CD4-positive, alpha-beta T cell (primary cell): Measurements from ENCODE around the gene CCDC9. TPM values are rescaled to one million over a fixed set of nuclear protein-coding genes. Genes with fewer than 3 reads are reported as not detected.

Experiments used
- ATAC-seq: fragments of 200-7000 bp; cut with Tn5 transposase; one replicate; pipeline ENCODE4 v1.10.0; 2022; ENCODE audit warnings: mild to moderate bottlenecking; ENCODE audit not compliant: poor library complexity
- CTCF ChIA-PET: fragments of 350-600 bp; sonication (Branson Sonifier 250); formaldehyde crosslinking; loops from one replicate; lab custom pipeline; 2021; ENCODE audit warnings: antibody characterized with exemption, inconsistent platforms; lab: Charles Lee
- POLR2A ChIA-PET: fragments of 350-600 bp; sonication (Branson Sonifier 250); formaldehyde crosslinking; loops from one replicate; lab custom pipeline; 2021; ENCODE audit warnings: antibody characterized with exemption, inconsistent platforms; lab: Charles Lee
- DNase-seq, 14 experiments: peaks; one replicate each; pipeline ENCODE4 v3.0.0-alpha.2; 2013 to 2020; ENCODE audit warnings: mixed read lengths in 2 of 14
- H3K27ac ChIP-seq, 2 donors: one replicate each; pipeline versions ENCODE4 v1.5.1 to v1.7.0; 2013; ENCODE audit warnings: low read length in 2 of 2, low read depth in 1 of 2, mild to moderate bottlenecking in 1 of 2
- H3K27me3 ChIP-seq, 2 experiments: 1 replicate in 1 of 2; 2 replicates in 1 of 2; pipeline versions ENCODE4 v1.6.1 to v1.7.0; 2013; ENCODE audit warnings: low read length in 2 of 2, control low read depth in 1 of 2, mild to moderate bottlenecking in 1 of 2, moderate library complexity in 1 of 2; ENCODE audit not compliant: insufficient read depth in 2 of 2, control insufficient read depth in 1 of 2
- H3K36me3 ChIP-seq: one replicate; pipeline ENCODE4 v1.6.1; 2013; ENCODE audit warnings: low read length, control low read depth; ENCODE audit not compliant: insufficient read depth
- H3K4me1 ChIP-seq: one replicate; pipeline ENCODE4 v1.6.1; 2013; ENCODE audit warnings: low read length, control low read depth; ENCODE audit not compliant: insufficient read depth
- H3K4me3 ChIP-seq: one replicate; pipeline ENCODE4 v1.5.1; 2013; ENCODE audit warnings: mild to moderate bottlenecking, low read length, moderate library complexity
- H3K9me3 ChIP-seq, 2 experiments: 1 replicate in 1 of 2; 2 replicates in 1 of 2; pipeline versions ENCODE4 v1.6.1 to v1.7.0; 2013; ENCODE audit warnings: low read length in 2 of 2, mild to moderate bottlenecking in 2 of 2, control low read depth in 1 of 2, moderate library complexity in 1 of 2; ENCODE audit not compliant: control insufficient read depth in 1 of 2, insufficient read depth in 1 of 2
- H3K27ac Mint-ChIP-seq: one replicate; pipeline ENCODE4 v1.8.0; 2020; ENCODE audit warnings: mixed read lengths
- H3K27me3 Mint-ChIP-seq: one replicate; pipeline ENCODE4 v1.8.0; 2021; ENCODE audit warnings: mixed read lengths
- H3K36me3 Mint-ChIP-seq: one replicate; pipeline ENCODE4 v1.8.0; 2021; ENCODE audit warnings: low read depth, mixed read lengths
- H3K4me1 Mint-ChIP-seq: one replicate; pipeline ENCODE4 v1.8.0; 2021; ENCODE audit warnings: low read depth, mixed read lengths
- H3K4me3 Mint-ChIP-seq: one replicate; pipeline ENCODE4 v1.8.0; 2020; ENCODE audit warnings: mild to moderate bottlenecking, mixed read lengths
- H3K9me3 Mint-ChIP-seq: one replicate; pipeline ENCODE4 v1.8.0; 2020; ENCODE audit warnings: mixed read lengths
- intact Hi-C, 2 experiments: fragments of 100-400 bp; cut with DNase I in 1 of 2; cut with micrococcal nuclease in 1 of 2; formaldehyde crosslinking; loops; one replicate each; pipeline versions ENCODE4 v1.15.1 to v1.9.0; 2023 to 2025; cut with DNase I, micrococcal nuclease
- total RNA-seq, 174 experiments: library from RNA in 2 of 174; stranded (reverse) in 2 of 174; gene quantifications; one replicate each; pipeline ENCODE4 v1.2.3 and lab custom pipeline; 2021 to 2026
- TF ChIP-seq, protein P1 (sequence below): fragments of 200-600 bp; IDR thresholded peaks from one replicate; pipeline ENCODE4 v1.8.0; 2022; ENCODE audit warnings: antibody characterized with exemption, mild to moderate bottlenecking

The CCDC9 gene
- total RNA-seq, 2 experiments from 2014 or later: 68.5 to 74.3 TPM

DNA sequence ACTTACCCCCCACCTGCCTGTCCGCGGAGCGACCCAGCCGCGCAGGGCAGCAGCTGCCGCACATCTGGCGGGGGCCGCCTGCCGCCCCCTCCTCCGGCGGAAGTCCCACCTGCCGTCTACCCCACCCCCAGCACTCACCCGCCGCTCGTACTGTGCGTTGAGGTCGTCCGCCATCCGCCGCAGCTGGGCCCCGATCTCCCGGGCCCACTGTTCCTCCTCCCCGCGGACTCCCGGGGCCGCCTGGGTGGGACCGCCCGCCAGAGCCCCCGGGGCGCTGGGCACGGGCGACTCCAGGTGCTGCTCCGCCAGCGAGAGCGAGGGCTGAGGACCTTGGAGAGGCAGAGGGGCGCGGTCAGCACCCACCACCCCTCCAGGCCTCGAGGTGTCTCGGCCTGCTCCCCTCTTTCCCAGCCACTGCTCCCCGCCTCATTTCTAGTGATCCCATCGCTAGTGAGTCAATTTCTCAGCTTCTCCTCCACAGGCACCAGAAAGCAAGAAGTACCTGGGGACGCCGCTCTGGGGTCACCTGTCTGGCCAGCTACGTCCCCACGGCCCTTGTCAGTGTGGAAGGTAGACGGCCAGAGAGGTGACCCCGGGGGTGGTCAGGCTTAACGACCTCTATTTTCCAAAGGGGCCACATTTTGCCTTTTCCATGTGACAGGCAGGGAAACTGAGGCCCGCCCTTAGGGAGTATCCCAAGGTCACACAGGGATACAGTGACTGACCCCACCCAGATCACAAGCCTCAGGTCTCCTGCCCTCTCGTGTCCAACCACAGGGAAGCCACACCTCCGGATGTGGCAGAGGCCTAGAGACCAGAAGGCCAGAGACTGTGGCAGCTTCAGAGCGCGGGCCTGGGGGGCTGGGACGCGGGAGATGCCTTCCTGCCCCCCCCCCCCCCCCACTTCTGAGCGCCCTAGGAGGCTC, 29.6 kb upstream of the CCDC9 start:
- DNase-seq: peak in 9 of 14 experiments; percentile 26 to 87 (median 49)
- peaks cover 6% of the 10 kb centered on the region for H3K36me3 ChIP-seq

DNA sequence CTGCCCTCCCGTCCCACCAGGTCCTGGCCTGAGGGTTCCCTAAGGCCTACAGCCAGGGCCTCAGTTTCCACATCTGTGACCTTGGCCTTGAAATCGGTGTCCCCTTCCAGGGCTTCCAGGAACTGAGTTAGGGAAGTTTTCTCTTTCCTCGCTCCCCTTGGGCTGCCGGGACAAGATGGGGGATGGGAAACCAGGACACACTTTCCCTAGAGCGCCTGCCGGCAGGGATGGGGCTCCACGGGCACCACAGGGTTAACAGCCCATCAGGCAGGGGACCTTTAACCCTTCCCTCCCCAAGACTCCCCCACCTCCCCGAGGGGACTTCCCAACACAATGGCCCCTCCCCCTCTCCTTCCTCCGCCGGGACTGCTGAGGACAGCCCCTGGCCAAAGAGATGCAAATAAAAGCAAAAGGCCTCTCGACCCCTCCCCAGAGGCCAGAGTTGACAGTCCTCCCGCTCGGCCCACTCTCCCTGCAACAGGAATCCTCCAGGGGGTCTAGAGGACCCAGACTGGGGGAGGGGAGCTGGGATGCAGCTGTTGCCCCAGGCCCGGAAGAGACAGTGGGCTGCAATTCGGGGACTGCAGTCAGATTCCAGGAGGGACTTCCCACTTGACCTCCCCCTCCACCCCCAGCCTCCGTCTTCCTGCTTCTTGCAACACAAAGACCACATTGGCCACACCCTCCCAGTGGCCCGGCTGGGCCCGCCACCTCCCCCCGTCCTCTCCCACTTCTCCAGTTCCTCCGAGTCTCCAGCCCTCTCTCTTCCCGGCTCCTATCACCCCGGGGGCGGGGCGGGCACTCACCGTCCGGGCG, 28.8 kb upstream of the CCDC9 start:
- Histone ChIP-seq H3K4me3 (peak overlapping the region; percentile 56), H3K4me1 (peaks cover 61% of the 10 kb centered on the region), H3K27me3 (no peaks in the 10 kb centered on the region), H3K9me3 (no peaks in the 10 kb centered on the region), H3K27ac (peak overlapping the region; percentile 85 to 88), H3K36me3 (no peaks in the 10 kb centered on the region)
- Mint-ChIP-seq H3K27me3 (no peaks in the 10 kb centered on the region), H3K36me3 (peaks cover 6% of the 10 kb centered on the region), H3K4me1 (peaks cover 28% of the 10 kb centered on the region), H3K9me3 (no peaks in the 10 kb centered on the region), H3K4me3 (peak overlapping the region; percentile 82), H3K27ac (no peak overlapping the region)
- intact Hi-C loops: loop anchor here (2.0 to 5.0 kb wide), 2 partner anchors 17 to 80 kb away; no protein-coding TSS in a partner anchor
- DNase-seq (peak in 9 of 14 experiments; percentile 23 to 78 (median 46)), ATAC-seq (no peak)
- CTCF ChIA-PET: interaction anchor here (1.3 to 4.9 kb wide), 4 partner anchors 17 to 20 kb away, joined by 7 to 63 read pairs (median 18); no protein-coding TSS in a partner anchor
- TF ChIP-seq, protein P1, sequence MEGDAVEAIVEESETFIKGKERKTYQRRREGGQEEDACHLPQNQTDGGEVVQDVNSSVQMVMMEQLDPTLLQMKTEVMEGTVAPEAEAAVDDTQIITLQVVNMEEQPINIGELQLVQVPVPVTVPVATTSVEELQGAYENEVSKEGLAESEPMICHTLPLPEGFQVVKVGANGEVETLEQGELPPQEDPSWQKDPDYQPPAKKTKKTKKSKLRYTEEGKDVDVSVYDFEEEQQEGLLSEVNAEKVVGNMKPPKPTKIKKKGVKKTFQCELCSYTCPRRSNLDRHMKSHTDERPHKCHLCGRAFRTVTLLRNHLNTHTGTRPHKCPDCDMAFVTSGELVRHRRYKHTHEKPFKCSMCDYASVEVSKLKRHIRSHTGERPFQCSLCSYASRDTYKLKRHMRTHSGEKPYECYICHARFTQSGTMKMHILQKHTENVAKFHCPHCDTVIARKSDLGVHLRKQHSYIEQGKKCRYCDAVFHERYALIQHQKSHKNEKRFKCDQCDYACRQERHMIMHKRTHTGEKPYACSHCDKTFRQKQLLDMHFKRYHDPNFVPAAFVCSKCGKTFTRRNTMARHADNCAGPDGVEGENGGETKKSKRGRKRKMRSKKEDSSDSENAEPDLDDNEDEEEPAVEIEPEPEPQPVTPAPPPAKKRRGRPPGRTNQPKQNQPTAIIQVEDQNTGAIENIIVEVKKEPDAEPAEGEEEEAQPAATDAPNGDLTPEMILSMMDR: no peak
- POLR2A ChIA-PET: interaction anchor here (1.3 to 3.6 kb wide), 14 partner anchors 13 to 117 kb away, joined by 5 to 49 read pairs (median 26); partner anchors contain the start of genes CCDC9, INAFM1 and ZC3H4

More for the DNA sequence above, 29.6 kb upstream of the CCDC9 start:
- H3K27ac Mint-ChIP-seq: no peak overlapping the region
- ChIA-PET POLR2A (interaction anchor here (0.5 to 3.6 kb wide), 23 partner anchors 9 to 438 kb away, joined by 3 to 49 read pairs (median 7); partner anchors contain the start of genes CCDC9, INAFM1, SAE1 and SLC1A5), CTCF (interaction anchor here (0.6 to 4.9 kb wide), 13 partner anchors 11 to 1456 kb away, joined by 3 to 63 read pairs (median 4); partner anchors contain the start of gene DHX34)
- TF ChIP-seq, protein P1: no peak
- Histone ChIP-seq H3K4me1 (peaks cover 53% of the 10 kb centered on the region), H3K27me3 (no peaks in the 10 kb centered on the region), H3K4me3 (peak overlapping the region; percentile 56), H3K27ac (peak overlapping the region; percentile 85 to 88), H3K9me3 (no peaks in the 10 kb centered on the region)
- intact Hi-C loops: loop anchor here in 1 of 2 experiments (1.0 to 5.0 kb wide), 2 partner anchors 48 to 79 kb away; partner anchors contain the start of gene INAFM1
- no peaks in the 10 kb centered on the region for H3K9me3 Mint-ChIP-seq
- H3K4me1 Mint-ChIP-seq: peaks cover 20% of the 10 kb centered on the region
- peak; percentile 1 for ATAC-seq
- H3K4me3 Mint-ChIP-seq: peak overlapping the region; percentile 82
- no peaks in the 10 kb centered on the region for H3K27me3 Mint-ChIP-seq
- H3K36me3 Mint-ChIP-seq: peaks cover 13% of the 10 kb centered on the region
